ENCODE measurements around the gene MCRIP1.

The MCRIP1 gene

DNA sequence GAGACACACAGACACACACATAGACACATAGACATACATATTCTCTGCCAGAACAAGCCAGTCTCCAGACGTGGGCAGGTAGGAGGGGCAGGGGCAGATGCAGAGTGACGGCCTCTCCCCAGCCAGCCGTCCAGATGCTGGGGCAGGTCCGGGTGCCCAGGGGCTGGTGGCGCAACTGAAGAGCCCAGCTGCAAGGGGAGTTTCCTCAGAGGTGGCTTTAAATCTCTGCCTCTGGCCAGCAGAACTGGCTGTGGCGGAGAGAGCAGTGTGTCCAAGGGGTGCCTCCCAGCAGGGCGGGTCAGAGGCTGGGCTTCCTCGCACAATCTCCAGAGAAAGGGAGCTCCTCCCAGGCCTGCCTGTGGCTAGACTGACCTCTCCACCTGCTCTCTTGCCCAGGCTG, 38.6 kb downstream of the MCRIP1 start:
- CTCF ChIA-PET: interaction anchor here (1.2 kb wide), 1 partner anchor 56 kb away, joined by 3 read pairs; no protein-coding TSS in a partner anchor
- POLR2A ChIA-PET: no interaction called here
- DNase-seq (ENCODE audit: extremely low spot score): no peak
- TF ChIP-seq, protein P1, sequence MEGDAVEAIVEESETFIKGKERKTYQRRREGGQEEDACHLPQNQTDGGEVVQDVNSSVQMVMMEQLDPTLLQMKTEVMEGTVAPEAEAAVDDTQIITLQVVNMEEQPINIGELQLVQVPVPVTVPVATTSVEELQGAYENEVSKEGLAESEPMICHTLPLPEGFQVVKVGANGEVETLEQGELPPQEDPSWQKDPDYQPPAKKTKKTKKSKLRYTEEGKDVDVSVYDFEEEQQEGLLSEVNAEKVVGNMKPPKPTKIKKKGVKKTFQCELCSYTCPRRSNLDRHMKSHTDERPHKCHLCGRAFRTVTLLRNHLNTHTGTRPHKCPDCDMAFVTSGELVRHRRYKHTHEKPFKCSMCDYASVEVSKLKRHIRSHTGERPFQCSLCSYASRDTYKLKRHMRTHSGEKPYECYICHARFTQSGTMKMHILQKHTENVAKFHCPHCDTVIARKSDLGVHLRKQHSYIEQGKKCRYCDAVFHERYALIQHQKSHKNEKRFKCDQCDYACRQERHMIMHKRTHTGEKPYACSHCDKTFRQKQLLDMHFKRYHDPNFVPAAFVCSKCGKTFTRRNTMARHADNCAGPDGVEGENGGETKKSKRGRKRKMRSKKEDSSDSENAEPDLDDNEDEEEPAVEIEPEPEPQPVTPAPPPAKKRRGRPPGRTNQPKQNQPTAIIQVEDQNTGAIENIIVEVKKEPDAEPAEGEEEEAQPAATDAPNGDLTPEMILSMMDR (IDR thresholded peaks at IDR 0.05; ENCODE audit: control extremely low read depth, extremely low read depth, low read depth, missing control alignments): no peak

DNA sequence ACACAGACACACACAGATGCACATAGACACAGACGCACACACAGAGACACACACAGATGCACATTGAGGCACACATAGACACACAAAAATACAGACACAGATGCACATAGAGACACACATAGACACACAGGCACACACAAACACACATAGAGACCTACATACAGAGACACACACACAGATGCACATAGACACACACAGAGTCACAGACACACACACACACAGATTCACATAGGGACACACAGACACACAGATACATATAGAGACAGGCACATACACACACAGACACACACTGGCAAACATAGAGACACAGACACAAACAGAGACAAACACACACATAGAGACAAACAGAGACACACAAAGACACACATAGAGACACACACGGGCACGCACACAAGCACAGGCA, 39.0 kb downstream of the MCRIP1 start:
- no peak for DNase-seq (ENCODE audit: extremely low spot score)
- ChIA-PET CTCF (interaction anchor here (1.2 kb wide), 1 partner anchor 56 kb away, joined by 3 read pairs; no protein-coding TSS in a partner anchor), POLR2A (no interaction called here)
- TF ChIP-seq, protein P1 (IDR thresholded peaks at IDR 0.05; ENCODE audit: control extremely low read depth, extremely low read depth, low read depth, missing control alignments): no peak

DNA sequence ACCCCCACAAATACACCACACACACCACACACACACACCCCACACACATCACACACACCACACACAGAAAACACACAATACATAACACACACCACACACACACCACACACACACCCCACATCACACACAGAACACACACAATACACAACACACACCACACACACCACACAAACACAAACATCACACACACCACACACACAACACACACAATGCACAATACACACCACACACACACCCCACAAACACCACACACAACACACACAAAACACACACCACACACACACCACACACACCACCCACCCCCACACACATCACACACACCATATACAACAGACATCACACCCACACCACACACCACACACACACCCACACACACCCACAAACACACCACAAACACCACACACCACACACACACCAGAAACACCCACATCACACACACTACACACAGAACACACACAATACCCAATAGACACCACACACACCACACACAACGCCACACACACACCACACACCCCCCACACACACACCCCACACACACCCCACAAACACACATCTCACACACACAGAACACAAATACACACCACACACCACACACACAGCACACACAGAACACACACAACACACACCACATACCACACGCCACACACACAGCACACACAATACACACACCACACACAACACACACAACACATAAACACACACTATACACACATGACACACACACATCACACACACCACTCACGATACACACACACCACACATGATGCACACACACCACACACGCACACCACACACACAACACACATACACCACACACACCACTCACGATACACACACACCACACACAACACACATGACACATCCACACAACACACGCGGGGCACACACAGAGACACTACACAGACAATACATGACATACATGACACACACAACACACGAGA, 40.1 kb downstream of the MCRIP1 start:
- CTCF ChIA-PET: no interaction called here
- POLR2A ChIA-PET: no interaction called here
- DNase-seq (ENCODE audit: extremely low spot score): no peak
- TF ChIP-seq, protein P1 (IDR thresholded peaks at IDR 0.05; ENCODE audit: control extremely low read depth, extremely low read depth, low read depth, missing control alignments): no peak
